ENCODE measurements around the gene UNC5A.

GRCh38 chr5:176816043-176816745 lies 5.8 kb downstream of the UNC5A start:
- TF ChIP-seq CTCF (IDR thresholded peaks at IDR 0.05; ENCODE audit: borderline replicate concordance, extremely low read depth, low read length, poor library complexity, severe bottlenecking), result no peak
- no peak for TF ChIP-seq EZH2 (IDR thresholded peaks at IDR 0.05; ENCODE audit: borderline replicate concordance, low read depth, low read length, severe bottlenecking)
